Measurements from ENCODE around the gene PLOD2.

PLOD2 gene

DNA sequence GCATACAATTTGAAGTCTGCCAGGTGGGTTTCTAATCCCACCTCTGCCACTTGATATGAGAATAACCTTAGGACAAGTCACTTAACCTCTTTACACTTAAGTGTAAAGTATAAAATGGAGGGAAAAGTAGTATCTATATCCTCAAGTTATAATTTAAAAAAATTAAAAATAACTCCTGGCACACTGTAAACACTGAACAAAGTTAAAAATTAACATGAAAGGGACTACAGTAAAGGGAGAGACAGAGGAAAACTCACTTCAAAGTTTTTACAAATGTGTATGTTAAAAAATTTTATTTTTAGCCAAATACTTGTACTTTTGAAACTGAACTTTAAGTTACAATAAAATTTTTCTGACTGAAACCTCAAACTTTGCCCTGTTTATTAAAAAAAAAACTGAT lies 49.6 kb downstream of the PLOD2 start:
- no peaks in the 10 kb centered on the region for H3K36me3 Mint-ChIP-seq (ENCODE audit: low read depth)
- H3K9me3 Mint-ChIP-seq: peaks cover 18% of the 10 kb centered on the region
- H3K27ac Mint-ChIP-seq: no peak overlapping the region
- ATAC-seq: no peak
- H3K4me1 Mint-ChIP-seq: no peaks in the 10 kb centered on the region
- no peak for DNase-seq
- H3K27me3 Mint-ChIP-seq: no peaks in the 10 kb centered on the region
- no peak overlapping the region for H3K4me3 Mint-ChIP-seq

DNA sequence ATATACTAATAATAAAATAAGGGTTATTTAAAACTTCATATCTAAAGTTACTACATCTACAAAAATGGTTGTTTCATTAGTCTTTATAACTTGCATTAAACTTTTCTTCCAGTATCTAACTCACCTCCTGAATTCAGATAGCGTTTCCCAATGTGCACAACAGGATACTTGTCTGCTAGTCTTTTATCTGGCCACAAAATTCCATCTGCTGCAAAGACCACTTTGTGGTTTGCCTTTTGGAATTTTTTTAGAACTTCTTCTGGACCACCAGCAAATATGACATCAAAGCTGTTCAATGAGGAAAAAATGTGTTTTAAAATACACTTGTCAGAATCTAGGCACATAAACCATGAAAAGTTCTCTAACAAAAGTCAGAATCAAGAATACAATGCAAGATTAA lies 50.8 kb downstream of the PLOD2 start:
- no peak for DNase-seq
- no peaks in the 10 kb centered on the region for H3K27me3 Mint-ChIP-seq
- peaks cover 13% of the 10 kb centered on the region for H3K9me3 Mint-ChIP-seq
- no peaks in the 10 kb centered on the region for H3K36me3 Mint-ChIP-seq (ENCODE audit: low read depth)
- no peaks in the 10 kb centered on the region for H3K4me1 Mint-ChIP-seq
- no peak overlapping the region for H3K27ac Mint-ChIP-seq
- H3K4me3 Mint-ChIP-seq: no peak overlapping the region
- no peak for ATAC-seq

DNA sequence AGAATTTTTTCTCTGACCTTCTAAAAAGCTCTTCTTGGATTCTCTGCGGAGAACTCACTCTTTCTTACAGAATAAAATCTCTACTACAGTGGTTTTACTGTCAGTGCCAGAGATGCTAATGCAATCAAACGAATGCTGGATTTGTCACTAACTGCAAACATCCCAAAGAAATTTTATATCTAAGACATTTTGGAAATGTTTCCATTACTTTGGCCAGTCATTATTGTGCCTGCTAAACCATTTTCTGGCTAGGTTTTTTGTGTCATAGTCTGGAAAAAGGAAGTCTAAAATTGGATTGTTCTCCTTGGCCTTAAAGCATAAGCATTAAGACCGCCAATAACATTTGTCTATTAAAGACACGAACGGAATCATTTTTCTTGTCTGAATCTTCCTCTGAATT lies 54.0 kb downstream of the PLOD2 start:
- Mint-ChIP-seq H3K9me3 (no peaks in the 10 kb centered on the region), H3K27ac (no peak overlapping the region), H3K36me3 (ENCODE audit: low read depth) (no peaks in the 10 kb centered on the region), H3K4me3 (no peak overlapping the region), H3K27me3 (no peaks in the 10 kb centered on the region), H3K4me1 (no peaks in the 10 kb centered on the region)
- DNase-seq: no peak
- no peak for ATAC-seq

DNA sequence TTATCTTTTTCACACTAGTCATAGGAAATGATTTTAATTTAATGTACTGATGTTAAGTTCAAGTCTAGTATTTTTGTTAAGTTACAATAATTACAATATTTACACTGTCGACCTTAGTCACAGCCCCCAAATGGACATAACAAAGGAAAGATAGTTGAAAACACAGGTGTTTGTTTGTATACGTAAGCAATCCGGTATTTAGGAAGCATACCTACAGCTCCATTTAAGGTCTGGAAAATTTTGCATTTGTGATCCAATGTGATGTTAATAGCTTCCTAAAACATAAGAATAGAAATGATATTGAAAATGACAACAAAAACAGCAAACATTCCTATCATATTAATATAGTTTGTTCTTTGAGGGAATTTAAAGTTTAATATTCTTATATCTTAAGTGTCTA lies 56.9 kb downstream of the PLOD2 start:
- DNase-seq (no peak), ATAC-seq (no peak)
- Mint-ChIP-seq H3K4me3 (no peak overlapping the region), H3K4me1 (no peaks in the 10 kb centered on the region), H3K9me3 (no peaks in the 10 kb centered on the region), H3K36me3 (ENCODE audit: low read depth) (no peaks in the 10 kb centered on the region), H3K27me3 (no peaks in the 10 kb centered on the region), H3K27ac (no peak overlapping the region)

DNA sequence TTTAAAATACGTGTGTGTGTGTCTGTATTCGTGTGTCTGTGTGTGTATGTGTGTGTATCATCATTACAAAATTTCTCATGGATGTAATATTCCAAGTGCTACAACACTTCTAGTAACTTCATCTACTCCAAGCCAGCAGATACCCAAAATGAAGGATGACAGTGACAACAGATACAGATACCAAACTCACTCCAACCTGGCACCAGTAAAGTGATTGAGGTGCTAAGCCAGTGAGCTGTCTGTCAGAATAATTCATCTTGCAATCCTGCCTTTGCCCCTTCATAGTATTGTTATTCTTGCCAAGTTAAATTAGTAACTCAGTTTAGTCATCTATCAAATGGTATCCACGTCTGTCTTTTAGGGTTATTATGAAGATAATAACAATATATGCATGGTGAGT lies 58.1 kb downstream of the PLOD2 start:
- Mint-ChIP-seq H3K4me3 (no peak overlapping the region), H3K36me3 (ENCODE audit: low read depth) (no peaks in the 10 kb centered on the region), H3K27me3 (no peaks in the 10 kb centered on the region), H3K4me1 (no peaks in the 10 kb centered on the region), H3K27ac (no peak overlapping the region), H3K9me3 (no peaks in the 10 kb centered on the region)
- DNase-seq (no peak), ATAC-seq (no peak)

DNA sequence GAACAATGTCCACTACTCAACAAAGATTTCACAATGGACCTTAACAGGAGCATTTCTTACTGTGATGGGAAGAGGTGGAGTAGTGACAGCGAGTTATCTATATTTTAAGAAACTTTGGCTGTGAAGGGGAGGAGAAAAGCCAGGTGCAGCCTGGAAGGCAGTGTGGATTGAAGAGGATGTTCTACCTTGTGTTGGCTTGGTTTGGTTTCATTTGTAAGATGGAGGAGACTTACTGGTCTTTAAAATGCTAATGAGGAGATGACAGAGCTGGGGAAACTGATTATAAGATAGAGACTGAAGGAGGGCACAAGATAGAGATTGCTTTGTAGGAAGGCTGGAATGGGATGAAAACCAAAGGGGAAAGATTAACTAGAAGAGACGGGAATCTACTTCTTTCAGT lies 59.4 kb downstream of the PLOD2 start:
- Mint-ChIP-seq H3K36me3 (ENCODE audit: low read depth) (no peaks in the 10 kb centered on the region), H3K4me1 (no peaks in the 10 kb centered on the region), H3K4me3 (no peak overlapping the region), H3K27ac (no peak overlapping the region), H3K9me3 (no peaks in the 10 kb centered on the region), H3K27me3 (no peaks in the 10 kb centered on the region)
- DNase-seq (no peak), ATAC-seq (no peak)

DNA sequence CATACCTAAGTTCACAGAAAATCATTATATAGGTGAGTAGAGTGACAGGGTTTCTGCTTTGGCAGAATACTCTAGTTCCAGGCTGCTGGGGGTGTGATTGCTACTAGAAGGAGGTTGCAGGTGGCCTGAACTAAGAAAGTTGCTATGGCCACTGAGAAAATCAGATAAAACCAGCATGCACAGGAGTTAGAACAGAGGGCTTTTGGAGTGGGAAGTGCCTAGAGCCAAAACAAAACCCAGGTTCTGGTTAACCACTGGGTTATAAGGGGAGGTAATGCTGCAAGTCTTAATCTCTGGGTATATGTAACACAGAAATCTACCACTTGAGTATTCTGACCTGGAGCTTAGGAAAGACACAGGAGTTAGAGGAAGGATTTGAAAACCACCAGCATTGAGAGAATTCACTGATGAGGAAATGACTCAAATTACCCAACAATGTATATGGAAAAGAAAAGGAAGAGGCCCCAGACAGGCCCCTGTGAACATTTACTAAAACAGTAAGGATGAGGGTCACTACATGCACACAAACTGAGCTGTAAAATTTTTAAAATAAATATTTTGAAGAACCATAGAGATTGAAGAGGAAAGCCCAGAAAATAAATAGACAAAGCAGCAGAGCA lies 60.0 kb downstream of the PLOD2 start:
- Mint-ChIP-seq H3K4me3 (no peak overlapping the region), H3K27me3 (no peaks in the 10 kb centered on the region)
- ATAC-seq: no peak

DNA sequence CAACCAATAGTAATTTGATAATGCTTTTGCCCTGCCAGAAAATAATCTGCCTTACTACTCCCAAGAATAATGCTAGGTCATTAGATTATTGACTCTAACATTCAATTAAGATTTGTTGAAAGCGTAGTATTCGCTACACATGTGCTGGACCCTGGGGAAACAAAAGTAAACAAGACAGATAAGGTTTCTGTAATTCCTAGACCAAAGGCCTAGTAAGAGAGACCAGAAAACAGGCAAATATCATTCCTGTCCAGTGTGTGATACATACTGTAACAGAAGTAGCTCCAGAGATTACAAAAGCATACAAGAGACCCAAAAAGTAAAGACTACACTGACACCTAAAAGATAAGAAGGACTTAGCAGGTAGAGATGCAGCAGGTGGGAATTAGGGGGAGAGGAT lies 60.8 kb downstream of the PLOD2 start:
- Mint-ChIP-seq H3K4me1 (no peaks in the 10 kb centered on the region), H3K4me3 (no peak overlapping the region), H3K27me3 (no peaks in the 10 kb centered on the region), H3K27ac (no peak overlapping the region), H3K36me3 (ENCODE audit: low read depth) (no peaks in the 10 kb centered on the region), H3K9me3 (no peaks in the 10 kb centered on the region)
- DNase-seq: no peak
- ATAC-seq: no peak

More for the DNA sequence above, 60.0 kb downstream of the PLOD2 start:
- no peak for DNase-seq
- Mint-ChIP-seq H3K4me1 (no peaks in the 10 kb centered on the region), H3K27ac (no peak overlapping the region), H3K36me3 (ENCODE audit: low read depth) (no peaks in the 10 kb centered on the region), H3K9me3 (no peaks in the 10 kb centered on the region)

DNA sequence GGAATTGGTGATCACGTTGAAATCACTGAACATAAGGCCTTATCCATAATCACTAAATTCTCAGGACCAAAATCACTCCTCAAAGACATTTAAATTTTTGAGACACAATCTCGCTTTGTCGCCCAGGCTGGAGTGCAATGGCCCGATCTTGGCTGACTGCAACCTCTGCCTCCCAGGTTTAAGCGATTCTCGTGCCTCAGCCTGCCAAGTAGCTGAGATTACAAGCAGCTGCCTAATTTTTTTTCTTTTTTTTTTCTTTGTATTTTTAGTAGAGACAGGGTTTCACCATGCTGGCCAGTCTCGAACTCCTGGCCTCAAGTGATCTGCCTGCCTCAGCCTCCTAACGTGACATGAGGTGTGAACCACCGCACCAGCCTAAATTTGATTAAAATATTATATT lies 61.7 kb downstream of the PLOD2 start:
- H3K4me3 Mint-ChIP-seq: no peak overlapping the region
- no peaks in the 10 kb centered on the region for H3K36me3 Mint-ChIP-seq (ENCODE audit: low read depth)
- H3K27ac Mint-ChIP-seq: no peak overlapping the region
- H3K27me3 Mint-ChIP-seq: no peaks in the 10 kb centered on the region
- no peaks in the 10 kb centered on the region for H3K9me3 Mint-ChIP-seq
- ATAC-seq (no peak), DNase-seq (no peak)
- no peaks in the 10 kb centered on the region for H3K4me1 Mint-ChIP-seq

DNA sequence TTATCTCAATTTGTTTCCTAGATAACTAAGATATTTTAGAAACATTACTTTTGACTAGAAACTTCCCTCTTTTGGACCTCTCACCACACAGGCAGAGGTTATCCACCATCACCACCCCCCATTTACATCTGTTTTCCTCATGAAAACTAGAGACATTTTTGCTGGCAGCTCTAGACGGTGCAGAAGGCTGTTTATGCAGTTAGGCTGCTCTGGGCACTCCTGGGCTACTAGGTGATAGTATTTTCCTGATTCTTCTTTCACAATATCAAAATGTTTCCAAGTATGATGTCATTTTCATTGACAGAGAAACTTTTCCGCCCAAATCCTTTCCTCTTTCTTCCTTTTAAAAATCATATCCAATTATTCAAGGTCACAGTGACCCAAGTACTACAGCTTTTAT lies 67.1 kb downstream of the PLOD2 start:
- Mint-ChIP-seq H3K27ac (no peak overlapping the region), H3K4me1 (no peaks in the 10 kb centered on the region), H3K9me3 (no peaks in the 10 kb centered on the region), H3K27me3 (no peaks in the 10 kb centered on the region), H3K4me3 (no peak overlapping the region), H3K36me3 (ENCODE audit: low read depth) (no peaks in the 10 kb centered on the region)
- DNase-seq (no peak), ATAC-seq (no peak)

DNA sequence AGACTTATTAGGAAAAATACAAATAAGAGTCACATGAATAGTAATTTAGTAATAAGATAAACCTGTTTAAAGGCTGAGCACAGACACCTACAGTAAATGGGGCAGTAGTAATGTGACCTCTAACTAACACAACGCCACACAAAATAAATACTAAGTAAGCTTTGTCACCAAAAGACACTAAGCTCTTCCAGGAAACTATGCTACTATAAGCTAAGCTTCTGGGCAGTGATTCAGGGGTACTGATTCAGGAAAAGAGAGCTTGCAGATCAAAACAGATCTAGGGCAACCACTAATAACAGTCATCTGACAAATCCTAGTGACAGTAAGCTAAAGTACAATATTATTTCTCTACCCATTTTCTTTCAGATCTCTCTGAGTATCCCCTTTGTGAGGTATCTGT lies 68.8 kb downstream of the PLOD2 start:
- no peak overlapping the region for H3K27ac Mint-ChIP-seq
- DNase-seq: no peak
- no peaks in the 10 kb centered on the region for H3K9me3 Mint-ChIP-seq
- no peaks in the 10 kb centered on the region for H3K4me1 Mint-ChIP-seq
- H3K4me3 Mint-ChIP-seq: no peak overlapping the region
- ATAC-seq: no peak
- no peaks in the 10 kb centered on the region for H3K27me3 Mint-ChIP-seq
- H3K36me3 Mint-ChIP-seq (ENCODE audit: low read depth): no peaks in the 10 kb centered on the region

DNA sequence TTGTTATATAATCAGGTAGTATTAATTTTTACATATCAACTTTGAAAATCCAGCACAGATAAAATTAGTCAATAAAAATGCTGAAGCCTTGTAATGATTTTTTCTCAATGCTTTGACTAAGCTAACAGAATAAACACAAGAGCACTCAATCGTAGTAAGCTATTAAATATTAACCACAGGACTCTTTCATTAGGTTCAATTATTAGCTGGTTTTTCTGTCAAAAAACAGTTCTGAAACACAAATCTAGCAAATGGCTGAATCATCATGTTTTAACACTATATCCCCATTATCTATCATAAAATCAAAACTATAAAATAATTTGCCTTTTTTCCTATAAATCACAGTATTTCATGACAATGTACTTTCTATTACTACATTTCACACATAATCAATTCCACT lies 69.6 kb downstream of the PLOD2 start:
- Mint-ChIP-seq H3K27me3 (no peaks in the 10 kb centered on the region), H3K36me3 (ENCODE audit: low read depth) (no peaks in the 10 kb centered on the region), H3K4me3 (no peak overlapping the region), H3K27ac (no peak overlapping the region), H3K9me3 (no peaks in the 10 kb centered on the region), H3K4me1 (no peaks in the 10 kb centered on the region)
- DNase-seq: no peak
- no peak for ATAC-seq

DNA sequence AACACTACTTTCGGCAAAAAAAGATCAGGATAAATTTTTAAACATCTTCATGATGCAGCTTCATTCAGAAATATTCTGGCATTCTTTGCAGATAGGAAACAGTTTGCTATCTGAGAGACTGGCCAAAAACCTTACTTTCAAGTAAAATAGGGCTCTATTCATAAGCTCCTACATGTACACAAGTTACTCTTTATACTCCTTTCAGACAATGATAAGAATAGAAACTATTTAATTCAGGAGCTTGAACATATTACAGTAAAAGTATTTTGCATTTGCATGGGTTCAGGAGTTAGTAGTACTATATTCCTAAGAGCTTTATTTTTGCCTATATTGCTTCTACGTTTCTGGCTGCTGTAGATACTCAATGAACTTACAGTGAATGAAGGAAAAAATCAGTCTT lies 70.5 kb downstream of the PLOD2 start:
- ATAC-seq: no peak
- DNase-seq: no peak
- Mint-ChIP-seq H3K27ac (no peak overlapping the region), H3K36me3 (ENCODE audit: low read depth) (no peaks in the 10 kb centered on the region), H3K4me3 (no peak overlapping the region), H3K27me3 (no peaks in the 10 kb centered on the region), H3K4me1 (no peaks in the 10 kb centered on the region), H3K9me3 (no peaks in the 10 kb centered on the region)

DNA sequence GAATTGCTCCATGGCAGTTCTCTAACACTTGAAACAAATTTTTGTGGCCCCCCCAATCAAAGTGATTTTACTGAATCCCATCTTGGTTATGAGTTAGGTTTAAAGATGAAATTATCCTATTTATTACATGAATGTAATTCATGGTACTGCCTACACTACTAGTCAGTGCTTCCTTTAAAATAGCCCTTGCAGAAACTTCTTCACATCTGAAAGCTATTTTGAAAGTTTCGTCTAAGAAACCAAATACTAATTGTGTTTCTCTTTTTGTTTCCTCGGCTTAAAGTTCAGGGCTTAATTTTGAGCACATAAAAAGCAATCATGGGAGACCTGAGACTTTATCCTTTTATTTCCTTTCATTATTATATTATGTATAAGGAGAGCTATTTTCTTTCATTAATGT lies 72.1 kb downstream of the PLOD2 start:
- Mint-ChIP-seq H3K9me3 (no peaks in the 10 kb centered on the region), H3K4me3 (no peak overlapping the region), H3K27ac (no peak overlapping the region), H3K36me3 (ENCODE audit: low read depth) (no peaks in the 10 kb centered on the region), H3K4me1 (no peaks in the 10 kb centered on the region), H3K27me3 (no peaks in the 10 kb centered on the region)
- no peak for ATAC-seq
- DNase-seq: no peak

DNA sequence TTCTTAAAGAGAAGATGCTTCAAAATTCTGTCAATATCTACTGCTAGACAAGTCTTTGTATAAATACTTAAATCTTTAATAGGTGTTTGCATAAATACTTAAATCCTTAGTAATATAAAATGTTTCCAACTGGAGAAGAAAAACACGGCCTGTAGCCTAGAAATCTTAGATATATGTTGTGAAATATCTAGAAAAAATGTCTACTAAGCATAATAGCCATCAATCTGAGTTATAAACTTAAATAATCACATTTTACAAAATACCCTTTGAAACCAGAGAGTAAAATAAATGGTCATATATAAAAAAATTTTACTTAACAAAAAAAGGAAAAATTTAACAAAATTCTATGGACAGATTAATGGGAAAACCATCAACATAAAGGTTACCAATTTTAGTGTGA lies 73.9 kb downstream of the PLOD2 start:
- no peak overlapping the region for H3K27ac Mint-ChIP-seq
- no peak overlapping the region for H3K4me3 Mint-ChIP-seq
- ATAC-seq (no peak), DNase-seq (no peak)
- H3K4me1 Mint-ChIP-seq: no peaks in the 10 kb centered on the region
- no peaks in the 10 kb centered on the region for H3K27me3 Mint-ChIP-seq
- no peaks in the 10 kb centered on the region for H3K9me3 Mint-ChIP-seq
- no peaks in the 10 kb centered on the region for H3K36me3 Mint-ChIP-seq (ENCODE audit: low read depth)

DNA sequence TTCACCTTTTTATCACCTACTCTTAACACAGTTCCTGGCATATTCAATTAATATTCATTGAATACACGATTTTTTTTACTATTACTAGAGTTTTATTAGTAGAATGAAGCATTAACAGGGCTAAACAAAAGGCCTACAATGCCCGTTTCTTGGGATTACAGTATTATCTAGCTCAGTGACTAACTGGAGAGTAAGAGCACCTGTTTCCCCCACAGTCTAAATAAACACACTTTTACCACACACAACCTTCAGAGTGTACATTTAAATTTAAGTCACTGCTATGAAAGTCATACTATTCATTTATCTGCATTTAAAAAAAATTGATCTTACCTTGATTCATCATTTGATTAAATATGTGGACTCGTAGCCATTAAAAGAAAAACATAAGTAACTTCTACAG lies 74.8 kb downstream of the PLOD2 start:
- Mint-ChIP-seq H3K27me3 (no peaks in the 10 kb centered on the region), H3K4me1 (no peaks in the 10 kb centered on the region), H3K27ac (no peak overlapping the region), H3K36me3 (ENCODE audit: low read depth) (no peaks in the 10 kb centered on the region), H3K9me3 (no peaks in the 10 kb centered on the region), H3K4me3 (no peak overlapping the region)
- DNase-seq: no peak
- no peak for ATAC-seq

Data from activated naive CD8-positive, alpha-beta T cell treated with anti-CD3 and anti-CD28 coated beads, Interleukin-2, amount 50 U/mL, for 24 hours (primary cell).